GM18867 (cell line): ENCODE measurements around the gene FITM2.
"Not testable (repeated sequence)": the region's sequence is repeated elsewhere in the genome, so short reads cannot be mapped to it uniquely, and the experiment has no call there.

Source experiments
- ATAC-seq: cut with Tn5 transposase; IDR thresholded peaks from one replicate; pipeline ENCODE4 v1.9.1; 2021; ENCODE audit warnings: mild to moderate bottlenecking, moderate library complexity; ENCODE audit not compliant: unreplicated experiment

FITM2 gene

DNA sequence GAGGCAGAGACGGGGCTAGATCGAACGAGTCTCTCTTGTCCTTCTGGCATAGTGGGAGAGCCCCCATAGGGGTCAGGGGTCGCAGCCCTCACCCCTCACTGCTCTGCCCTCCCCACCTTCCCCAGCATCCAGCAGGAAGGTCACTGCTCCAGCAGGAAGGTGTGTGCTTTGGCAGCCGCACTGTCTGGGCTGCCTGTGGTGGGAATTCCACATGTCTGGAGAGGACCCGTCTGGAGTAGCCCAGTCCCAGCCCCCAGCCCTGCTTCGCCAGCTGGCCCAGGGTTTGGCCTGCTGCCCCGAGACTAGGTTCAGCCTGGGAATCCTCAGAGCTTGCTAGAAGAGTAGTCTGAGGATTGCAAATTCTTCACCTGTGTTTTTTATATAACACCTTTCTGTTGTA is 23.3 kb upstream of the FITM2 start:
- ATAC-seq, result no peak

DNA sequence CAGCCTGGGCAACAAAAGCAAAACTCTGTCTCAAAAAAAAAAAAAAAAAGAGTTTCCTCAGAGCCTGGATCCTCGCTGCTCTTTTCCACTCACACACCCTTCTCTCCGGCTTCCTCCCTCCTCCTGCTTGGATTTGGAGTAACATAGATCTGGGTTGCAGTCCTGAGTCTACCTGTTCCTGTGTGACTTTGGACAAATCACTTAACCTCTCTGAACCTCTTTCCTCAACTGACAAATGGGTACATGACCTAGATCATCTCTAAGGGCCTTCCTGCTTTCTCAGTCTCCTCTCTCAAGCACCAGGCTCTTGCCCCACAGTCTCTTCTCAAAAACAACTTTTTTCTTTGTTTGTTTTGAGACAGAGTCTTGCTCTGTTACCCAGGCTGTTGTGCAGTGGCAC is 20.2 kb upstream of the FITM2 start:
- no peak for ATAC-seq

DNA sequence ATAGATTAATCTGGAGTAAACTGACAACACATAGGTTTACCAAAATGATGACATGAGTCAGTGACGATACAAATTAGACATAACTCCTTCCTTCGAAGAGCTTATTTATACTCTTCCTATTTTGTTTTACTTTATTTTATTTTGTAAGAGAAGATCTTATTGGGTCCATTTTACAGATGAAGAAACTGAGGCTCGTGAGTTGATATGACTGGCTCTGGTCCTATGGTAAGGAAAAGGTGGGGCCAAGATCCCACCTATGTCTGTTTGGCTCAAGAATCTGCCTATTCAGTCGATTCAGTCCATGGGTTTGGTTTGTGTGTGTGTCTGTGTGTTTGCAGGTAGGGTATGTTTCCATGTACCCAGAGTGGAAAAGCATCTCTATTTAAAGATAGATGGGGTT is 17.4 kb upstream of the FITM2 start:
- no peak for ATAC-seq

DNA sequence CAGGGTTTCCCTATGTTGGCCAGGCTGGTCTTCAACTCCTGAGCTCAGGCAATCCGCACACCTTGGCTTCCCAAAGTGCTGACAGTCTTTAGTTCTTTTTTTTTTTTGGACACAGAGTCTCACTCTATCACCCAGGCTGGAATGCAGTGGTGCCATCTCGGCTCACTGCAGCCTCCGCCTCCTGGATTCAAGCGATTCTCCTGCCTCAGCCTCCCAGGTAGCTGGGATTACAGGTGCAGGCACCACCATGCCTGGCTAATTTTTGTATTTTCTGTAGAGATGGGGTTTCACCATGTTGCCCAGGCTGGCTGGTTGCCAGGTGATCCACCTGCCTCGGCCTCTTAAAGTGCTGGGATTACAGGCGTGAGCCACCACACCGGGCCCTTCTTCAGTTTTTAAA is 16.7 kb upstream of the FITM2 start:
- ATAC-seq, result not testable (repeated sequence)

DNA sequence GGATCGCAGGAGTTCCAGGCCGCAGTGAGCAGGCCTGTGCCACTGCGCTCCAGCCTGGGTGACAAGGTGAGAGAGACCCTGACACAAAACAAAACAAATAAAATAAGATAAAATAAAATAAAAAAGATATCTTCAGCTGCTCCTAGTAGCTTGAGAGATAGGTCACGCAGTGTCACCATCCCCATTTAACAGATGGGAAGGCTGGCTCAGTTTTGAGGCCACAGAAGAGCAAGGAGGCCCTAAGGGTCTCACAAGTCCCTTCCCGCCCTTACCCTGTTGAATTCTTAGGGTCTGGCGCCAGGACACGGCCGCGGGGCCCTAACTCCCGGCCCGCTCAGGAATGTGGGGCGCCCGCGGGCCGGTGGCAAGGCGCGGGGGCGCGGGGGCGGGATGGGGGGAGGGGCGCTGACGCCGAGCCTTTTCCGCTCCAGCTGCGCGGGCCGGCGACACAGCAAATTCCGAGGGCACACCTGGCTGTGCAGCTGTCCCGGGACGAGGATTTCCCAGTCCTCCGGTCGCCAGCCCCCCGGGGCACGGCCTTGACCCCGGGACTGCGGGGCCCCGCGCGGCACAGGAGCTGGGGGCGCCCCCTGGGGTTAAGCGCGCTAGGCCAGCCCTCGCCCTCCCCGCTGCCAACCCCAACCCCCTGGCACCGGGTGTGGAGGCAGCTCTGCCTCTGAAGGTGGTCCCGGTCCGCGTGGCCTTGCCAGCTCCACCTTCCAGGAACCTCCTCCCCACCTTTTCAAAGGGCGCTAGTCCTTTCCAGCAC is 15.6 kb upstream of the FITM2 start:
- ATAC-seq, result no peak

DNA sequence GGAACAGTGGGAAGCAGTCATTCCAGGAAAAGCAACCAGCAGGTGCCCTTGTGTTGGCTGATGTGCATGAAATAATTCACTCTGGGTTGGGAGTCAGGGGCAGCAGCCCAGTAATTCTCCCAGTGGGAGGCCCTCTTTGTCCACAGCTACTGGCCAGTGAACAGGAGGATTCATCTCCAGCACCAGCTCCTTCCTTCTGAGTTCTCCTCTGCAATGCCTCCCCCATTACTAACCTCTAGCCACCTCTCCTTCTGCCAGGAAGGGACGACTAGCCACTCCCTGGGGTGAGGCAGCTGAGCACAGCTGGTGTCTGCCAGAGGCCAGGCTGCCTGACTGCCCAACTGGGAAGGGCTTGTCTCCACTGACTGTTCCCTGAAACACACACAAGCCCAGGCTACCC is 13.3 kb upstream of the FITM2 start:
- no peak for ATAC-seq

DNA sequence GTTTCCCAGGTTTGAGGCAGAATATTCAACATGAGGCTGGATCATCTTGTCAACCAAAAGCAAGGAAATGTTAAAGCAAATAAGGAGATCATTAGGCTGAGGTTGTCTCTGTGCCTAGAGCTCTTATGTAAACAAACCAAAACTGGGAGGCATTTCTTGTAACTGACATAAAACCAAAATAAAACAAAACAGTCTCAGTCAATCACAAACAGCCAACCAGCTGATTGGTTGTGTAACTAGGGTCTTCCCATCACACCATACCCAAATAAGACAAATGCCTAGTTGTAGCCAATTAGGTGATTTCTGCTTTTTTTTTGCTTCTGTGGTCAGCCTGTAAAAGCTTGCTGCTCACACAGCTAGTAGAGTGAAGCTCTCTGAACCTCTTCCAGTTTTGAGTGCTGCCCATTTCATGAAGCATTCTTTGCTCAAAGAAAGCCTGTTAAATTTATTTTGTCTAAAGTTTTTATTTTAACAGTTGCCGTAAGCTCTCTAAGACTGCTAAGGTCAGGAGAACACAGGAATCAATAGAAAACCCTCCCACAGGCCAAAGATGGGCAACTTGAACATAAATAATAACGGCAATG is 8.9 kb upstream of the FITM2 start:
- ATAC-seq, result no peak

DNA sequence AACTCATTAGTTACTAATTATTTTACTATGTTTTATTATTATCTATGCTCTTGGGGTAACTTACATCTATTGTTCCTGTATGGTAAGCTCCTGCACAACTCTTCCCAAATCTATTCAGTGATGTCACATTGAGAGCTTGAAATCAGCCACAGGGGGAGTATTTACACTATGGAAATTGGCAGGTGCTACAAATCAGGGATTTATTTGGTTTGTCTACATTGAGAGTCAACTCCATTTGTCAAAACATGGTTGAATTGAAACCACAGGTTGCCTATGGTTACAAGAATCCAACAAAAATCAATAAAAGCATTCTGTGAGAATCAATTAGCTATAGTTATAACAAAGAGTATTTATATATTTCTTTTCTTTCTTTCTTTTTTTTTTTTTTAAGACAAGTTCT is 3.9 kb upstream of the FITM2 start:
- ATAC-seq, result no peak

DNA sequence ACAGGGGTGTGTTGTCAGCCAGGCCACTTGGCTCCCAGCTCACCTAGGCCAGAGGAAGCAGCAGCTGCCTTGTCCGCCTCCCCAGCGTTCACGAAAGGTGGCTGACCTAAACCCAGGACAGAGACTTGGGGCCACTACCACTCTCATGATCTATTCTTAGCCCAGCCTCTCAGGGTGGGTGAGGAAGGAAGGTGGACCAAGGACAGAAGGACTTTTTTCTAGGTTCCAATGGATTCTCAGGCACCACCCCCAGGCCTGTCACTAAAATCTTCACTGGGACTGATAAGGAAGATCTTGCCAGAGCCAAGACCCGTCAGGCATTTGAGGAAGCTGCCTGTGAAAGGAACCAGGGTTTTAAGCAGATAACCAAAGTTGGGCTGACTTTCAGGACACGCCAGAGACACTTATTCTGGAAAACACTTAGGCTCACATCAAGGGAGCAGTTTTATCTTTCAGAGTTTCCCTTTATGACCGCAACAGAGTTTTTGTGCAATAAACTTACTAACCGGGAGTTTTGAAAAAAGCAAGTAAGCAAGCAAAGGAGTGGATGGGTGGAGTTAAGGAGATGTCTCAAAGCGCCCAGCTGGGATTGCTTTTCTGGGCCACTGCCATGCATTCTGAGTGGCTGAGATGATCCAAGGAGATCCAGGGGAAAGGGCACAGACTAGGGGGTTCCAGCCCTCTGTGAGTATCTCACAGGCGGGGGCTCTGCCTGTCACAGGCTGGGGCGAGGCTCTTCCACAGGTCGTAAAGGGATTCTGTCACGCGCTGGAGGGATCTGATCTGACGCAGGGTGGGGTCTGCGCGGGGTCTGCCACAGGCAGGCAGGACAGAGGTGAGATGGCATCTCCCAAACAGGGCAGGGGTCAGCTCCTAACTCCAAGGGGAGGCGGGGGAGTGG is 989 bp downstream of the FITM2 start:
- ATAC-seq, result no peak

DNA sequence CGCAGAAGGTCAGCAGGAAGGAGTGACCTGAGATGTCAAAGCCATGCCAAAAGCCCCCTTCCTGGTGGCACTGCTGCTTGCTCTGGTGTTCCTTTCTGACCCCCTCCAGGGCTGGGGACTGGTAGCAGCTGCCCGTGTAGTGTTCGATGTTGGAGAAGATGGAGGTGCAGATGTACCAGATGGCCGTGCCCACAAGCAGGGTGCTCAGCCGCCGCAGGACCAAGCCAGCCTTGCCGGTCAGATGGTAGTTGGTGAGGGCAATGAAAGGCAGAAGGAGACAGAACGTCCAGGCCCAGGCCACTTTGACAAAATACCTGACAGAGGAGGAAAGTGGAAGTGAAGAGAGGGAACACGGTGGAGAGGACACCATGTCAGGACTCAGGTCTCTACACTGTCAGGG is 4.1 kb downstream of the FITM2 start:
- no peak for ATAC-seq

DNA sequence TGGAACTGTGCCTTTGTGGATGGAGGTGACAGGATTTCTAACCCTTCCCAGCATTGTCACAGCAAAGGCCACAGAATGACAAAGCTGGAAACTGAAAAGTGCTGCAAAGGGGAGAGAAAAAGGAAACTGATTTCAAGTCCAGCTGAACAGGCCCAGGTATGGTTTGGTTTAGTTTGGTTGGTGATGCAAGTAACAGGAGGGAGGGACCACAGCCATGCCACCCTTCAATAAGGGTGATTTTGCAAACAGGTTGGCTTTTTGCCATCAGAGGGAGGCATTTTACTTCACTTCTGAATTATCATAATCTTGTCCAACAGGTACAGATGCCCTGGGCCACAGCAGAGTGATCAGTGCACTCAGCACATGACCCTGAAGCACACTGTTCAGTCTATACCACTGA is 6.6 kb downstream of the FITM2 start:
- no peak for ATAC-seq

DNA sequence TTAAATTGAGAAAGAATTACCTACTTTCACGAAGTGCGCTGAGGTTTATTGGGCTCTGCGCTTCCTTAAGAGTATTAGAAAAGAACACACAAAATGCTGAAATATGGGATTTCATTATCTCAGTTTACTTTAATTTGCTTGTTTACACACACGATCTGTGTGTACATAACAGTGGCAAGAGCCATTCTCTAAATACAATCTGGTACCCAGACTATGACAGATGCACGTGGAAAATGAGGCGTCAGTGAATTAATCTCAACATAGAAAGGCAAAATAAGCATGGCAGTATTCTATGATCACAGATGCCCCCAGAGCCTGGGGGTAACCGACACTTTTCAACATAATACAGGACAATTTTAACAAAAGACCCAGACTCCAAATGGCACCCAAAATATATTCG is 8.3 kb downstream of the FITM2 start:
- ATAC-seq, result no peak

DNA sequence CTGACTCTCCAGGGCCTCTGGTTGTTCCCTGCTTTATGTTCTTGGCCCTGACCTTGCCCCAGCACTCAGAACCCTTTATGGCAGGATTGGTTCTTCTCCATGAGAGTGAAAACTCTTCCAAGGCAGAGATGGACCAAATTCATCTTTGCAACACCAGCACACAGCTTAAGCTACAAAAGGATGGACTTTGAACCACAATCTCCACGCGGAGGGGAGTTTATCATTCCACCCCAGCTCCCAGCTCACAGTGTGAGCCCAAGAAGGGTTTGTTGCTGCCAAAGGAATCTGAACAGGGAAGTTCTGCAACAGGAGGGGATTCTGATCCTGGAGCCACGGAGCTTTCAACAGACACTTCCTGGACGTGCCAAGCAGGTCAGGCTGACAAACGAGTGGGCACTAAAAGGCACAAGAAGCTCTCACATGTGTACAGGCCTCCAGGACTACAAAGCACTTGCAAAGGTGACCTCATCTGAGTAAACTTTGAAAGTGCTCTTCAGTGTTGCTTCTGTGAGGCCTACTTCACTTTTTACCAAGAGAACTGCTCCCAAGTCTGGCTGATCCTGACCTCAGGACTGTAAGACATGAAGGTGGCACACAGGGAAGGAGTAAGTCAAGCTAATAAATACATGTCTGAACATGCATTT is 8.9 kb downstream of the FITM2 start:
- no peak for ATAC-seq

DNA sequence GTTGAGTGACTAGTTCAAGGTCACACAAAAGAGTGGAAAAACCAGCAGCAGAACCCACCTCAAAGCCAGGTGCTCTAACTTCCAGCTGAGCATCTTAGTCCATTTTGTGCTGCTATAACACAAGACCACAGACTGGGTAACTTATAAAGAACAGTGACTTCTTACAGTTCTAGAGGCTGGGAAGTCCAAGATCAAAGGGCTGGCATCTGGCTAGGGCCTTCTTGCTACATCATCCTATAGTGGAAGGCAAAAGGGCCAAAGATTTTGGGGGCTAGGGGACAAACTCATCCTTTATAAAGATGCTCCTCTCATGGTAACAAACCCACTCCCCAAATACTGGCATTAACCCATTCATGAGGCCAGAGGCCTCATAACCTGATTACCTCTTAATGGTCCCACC is 9.7 kb downstream of the FITM2 start:
- no peak for ATAC-seq

DNA sequence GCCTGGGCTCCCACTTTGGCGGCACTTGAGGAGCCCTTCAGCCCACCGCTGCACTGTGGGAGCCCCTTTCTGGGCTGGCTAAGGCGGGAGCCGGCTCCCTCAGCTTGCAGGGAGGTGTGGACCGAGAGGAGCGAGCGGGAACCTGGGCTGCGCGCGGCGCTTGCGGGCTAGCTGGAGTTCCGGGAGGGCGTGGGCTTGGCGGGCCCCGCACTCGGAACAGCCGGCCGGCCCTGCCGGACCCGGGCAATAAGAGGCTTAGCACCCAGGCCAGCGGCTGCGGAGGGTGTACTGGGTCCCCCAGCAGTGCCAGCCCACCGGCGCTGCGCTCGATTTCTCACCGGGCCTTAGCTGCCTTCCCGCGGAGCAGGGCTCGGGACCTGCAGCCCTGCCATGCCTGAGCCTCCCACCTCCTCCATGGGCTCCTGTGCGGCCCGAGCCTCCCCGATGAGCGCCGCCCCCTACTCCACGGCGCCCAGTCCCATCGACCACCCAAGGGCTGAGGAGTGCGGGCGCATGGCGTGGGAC is 11.9 kb downstream of the FITM2 start:
- not testable (repeated sequence) for ATAC-seq

DNA sequence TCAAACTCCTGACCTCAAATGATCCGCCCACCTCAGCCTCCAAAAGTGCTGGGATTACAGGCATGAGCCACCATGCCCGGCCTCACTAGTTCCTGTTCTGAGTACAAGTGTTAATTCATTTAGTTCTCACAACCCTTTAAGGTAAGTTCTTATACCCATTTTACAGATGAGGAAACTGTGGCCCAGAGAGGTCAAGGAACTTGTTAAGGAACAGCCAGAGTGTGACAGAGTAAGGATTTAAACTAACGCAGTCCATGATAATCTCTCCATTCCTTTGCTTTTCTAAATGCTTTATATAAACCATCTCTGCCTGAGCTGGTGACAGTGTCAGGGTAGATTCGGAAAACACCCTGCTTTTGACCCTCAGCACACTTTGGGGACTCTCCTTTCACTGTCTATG is 13.3 kb downstream of the FITM2 start:
- no peak for ATAC-seq

DNA sequence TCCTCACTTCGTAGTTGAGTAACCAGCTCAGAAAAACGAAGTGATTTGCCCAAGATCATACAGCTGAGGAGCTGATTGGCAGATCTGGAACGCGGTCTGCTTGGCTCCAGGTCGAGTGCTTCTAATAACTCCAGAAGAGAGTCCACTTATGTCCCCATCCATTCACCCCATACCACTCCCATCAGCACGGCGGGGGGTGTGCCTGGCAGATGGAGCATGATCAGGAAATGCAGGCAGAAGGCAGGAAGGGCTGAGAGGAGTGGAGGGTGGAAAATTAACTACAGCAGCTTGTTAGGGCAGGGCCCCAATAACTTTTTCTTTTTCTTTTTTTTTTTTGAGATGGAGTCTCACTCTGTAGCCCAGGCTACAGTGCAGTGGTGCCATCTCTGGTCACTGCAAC is 15.0 kb downstream of the FITM2 start:
- no peak for ATAC-seq

DNA sequence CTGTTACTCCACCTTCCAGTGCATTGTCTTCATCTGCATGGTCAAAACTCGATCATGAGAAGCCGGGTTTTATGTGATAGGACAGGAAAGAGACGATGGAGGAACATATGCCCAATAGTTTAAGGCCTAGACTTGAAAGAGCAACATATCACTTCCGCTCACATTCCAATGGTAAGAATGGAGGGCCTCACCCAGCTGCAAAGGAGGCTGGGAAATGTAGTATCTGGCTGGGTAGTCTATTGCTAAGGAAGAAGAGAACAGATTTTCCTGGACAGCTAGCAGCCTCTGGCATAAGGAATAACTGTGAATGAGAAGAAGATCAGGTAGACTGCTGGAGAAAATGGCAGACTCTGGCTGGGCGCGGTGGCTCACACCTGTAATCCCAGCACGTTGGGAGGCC is 19.2 kb downstream of the FITM2 start:
- no peak for ATAC-seq

DNA sequence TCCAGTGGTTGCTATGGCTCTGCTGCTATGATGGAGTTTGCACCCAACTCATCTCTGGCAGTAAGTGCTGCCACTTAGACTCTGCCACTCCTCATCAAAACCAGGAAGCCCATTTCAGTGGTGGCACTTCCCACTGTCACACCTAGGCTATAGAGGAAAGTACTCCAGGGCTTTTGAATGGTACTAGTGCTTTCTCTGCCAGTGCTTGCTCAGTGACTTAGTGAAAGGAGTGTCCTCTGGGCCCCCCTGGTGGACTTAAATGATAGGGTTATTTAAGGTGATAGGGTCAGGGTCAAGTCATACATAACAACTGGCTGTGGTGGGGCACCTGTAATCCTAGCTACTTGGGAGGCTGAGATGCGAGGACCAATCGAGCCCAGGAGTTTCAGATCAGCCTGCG is 22.8 kb downstream of the FITM2 start:
- ATAC-seq, result no peak

DNA sequence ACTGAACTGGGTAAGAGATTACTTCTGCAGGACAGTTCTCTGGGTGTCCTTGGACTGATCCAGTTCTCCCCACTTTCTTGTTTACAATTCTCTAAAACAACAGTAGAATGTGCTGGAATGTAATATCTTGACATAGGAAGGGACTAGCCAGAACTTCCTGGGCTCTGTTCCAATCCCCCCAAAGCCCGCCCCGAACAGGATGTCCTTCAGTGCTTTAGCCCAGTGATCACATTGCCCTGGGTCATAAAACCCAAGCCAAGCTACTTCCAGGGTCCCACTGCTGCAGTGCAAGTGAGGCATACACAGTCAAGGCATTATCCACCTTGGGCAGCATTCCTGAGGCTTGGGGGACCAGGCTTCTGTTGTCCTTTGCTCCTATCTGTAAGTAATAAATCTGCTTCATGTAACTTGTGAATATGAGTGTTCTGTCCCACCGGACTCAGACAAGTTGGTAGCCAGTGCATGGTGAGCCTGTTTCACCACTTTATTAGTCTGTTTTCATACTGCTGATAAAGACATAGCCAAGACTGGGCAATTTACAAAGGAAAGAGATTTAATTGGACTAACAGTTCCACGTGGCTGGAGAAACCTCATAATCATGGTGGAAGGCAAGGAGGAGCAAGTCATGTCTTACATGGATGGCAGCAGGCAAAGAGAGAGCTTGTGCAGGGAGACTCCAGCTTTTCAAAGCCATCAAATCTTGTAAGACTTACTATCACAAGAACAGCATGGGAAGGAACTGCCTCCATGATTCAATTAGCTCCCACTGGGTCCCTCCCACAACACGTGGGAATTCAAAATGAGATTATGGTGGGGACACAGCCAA is 23.5 kb downstream of the FITM2 start:
- no peak for ATAC-seq
